Measurements from ENCODE around the gene PIH1D1.
A peak's percentile ranks its signal among the peaks of the same experiment; 100 is the strongest.

PIH1D1 gene

GRCh38 chr19:49430678-49431329 is 20.8 kb downstream of the PIH1D1 start:
- Histone ChIP-seq H3K36me3 (ENCODE audit: control insufficient read depth, low read length) (no peaks in the 10 kb centered on the region), H3K4me1 (ENCODE audit: control insufficient read depth, low read length) (peaks cover 33% of the 10 kb centered on the region), H3K4me2 (ENCODE audit: low read length) (no peak overlapping the region), H3K9me2 (replicated peaks; ENCODE audit: control insufficient read depth, low read length) (no peaks in the 10 kb centered on the region), H4K20me1 (ENCODE audit: control insufficient read depth, insufficient read depth, low read depth, low read length) (no peaks in the 10 kb centered on the region), H3K27me3 (ENCODE audit: control insufficient read depth, low read length) (peaks cover 44% of the 10 kb centered on the region), H3K4me3 (ENCODE audit: low read length) (no peak overlapping the region), H3K27ac (ENCODE audit: low read depth, low read length) (no peak overlapping the region), H3K79me2 (ENCODE audit: control insufficient read depth, low read length) (no peaks in the 10 kb centered on the region), H3F3A (ENCODE audit: control insufficient read depth, insufficient read depth) (0 out of 2 replicates have a peak, but pooled peaks cover 5% of the 10 kb centered on the region), H3K9me3 (ENCODE audit: control insufficient read depth, insufficient read depth, low read length) (no peaks in the 10 kb centered on the region)
- TF ChIP-seq EZH2phosphoT487 (IDR thresholded peaks at IDR 0.05; ENCODE audit: borderline replicate concordance, low read length) = no peak
- peak; percentile 75 for TF ChIP-seq CTCF (IDR thresholded peaks at IDR 0.05; ENCODE audit: low read depth, low read length, poor library complexity, severe bottlenecking)

- Histone ChIP-seq H3K4me1 (ENCODE audit: control insufficient read depth, low read length) (peaks cover 39% of the 10 kb centered on the region), H3K36me3 (ENCODE audit: control insufficient read depth, low read length) (no peaks in the 10 kb centered on the region), H3K27ac (ENCODE audit: low read depth, low read length) (no peak overlapping the region), H3K4me2 (ENCODE audit: low read length) (no peak overlapping the region), H3K9me3 (ENCODE audit: control insufficient read depth, insufficient read depth, low read length) (no peaks in the 10 kb centered on the region), H4K20me1 (ENCODE audit: control insufficient read depth, insufficient read depth, low read depth, low read length) (no peaks in the 10 kb centered on the region), H3F3A (ENCODE audit: control insufficient read depth, insufficient read depth) (0 out of 2 replicates have a peak, but pooled peaks cover 5% of the 10 kb centered on the region), H3K4me3 (ENCODE audit: low read length) (no peak overlapping the region), H3K79me2 (ENCODE audit: control insufficient read depth, low read length) (no peaks in the 10 kb centered on the region), H3K27me3 (ENCODE audit: control insufficient read depth, low read length) (peaks cover 50% of the 10 kb centered on the region), H3K9me2 (replicated peaks; ENCODE audit: control insufficient read depth, low read length) (no peaks in the 10 kb centered on the region)
- TF ChIP-seq EZH2phosphoT487 (IDR thresholded peaks at IDR 0.05; ENCODE audit: borderline replicate concordance, low read length) (no peak), CTCF (IDR thresholded peaks at IDR 0.05; ENCODE audit: low read depth, low read length, poor library complexity, severe bottlenecking) (no peak)
Measured at GRCh38 chr19:49430172-49430677, 21.4 kb downstream of the PIH1D1 start.

- Histone ChIP-seq H3K27me3 (ENCODE audit: control insufficient read depth, low read length) (peaks cover 62% of the 10 kb centered on the region), H3K79me2 (ENCODE audit: control insufficient read depth, low read length) (no peaks in the 10 kb centered on the region), H3K4me1 (ENCODE audit: control insufficient read depth, low read length) (peaks cover 42% of the 10 kb centered on the region), H3K4me2 (ENCODE audit: low read length) (no peak overlapping the region), H3K4me3 (ENCODE audit: low read length) (no peak overlapping the region), H3K9me2 (replicated peaks; ENCODE audit: control insufficient read depth, low read length) (no peaks in the 10 kb centered on the region), H3K9me3 (ENCODE audit: control insufficient read depth, insufficient read depth, low read length) (no peaks in the 10 kb centered on the region), H3K36me3 (ENCODE audit: control insufficient read depth, low read length) (no peaks in the 10 kb centered on the region), H3K27ac (ENCODE audit: low read depth, low read length) (no peak overlapping the region), H3F3A (ENCODE audit: control insufficient read depth, insufficient read depth) (0 out of 2 replicates have a peak, but pooled peaks cover 5% of the 10 kb centered on the region), H4K20me1 (ENCODE audit: control insufficient read depth, insufficient read depth, low read depth, low read length) (no peaks in the 10 kb centered on the region)
- TF ChIP-seq CTCF (IDR thresholded peaks at IDR 0.05; ENCODE audit: low read depth, low read length, poor library complexity, severe bottlenecking) (no peak), EZH2phosphoT487 (IDR thresholded peaks at IDR 0.05; ENCODE audit: borderline replicate concordance, low read length) (no peak)
Measured at GRCh38 chr19:49428547-49429451, 22.8 kb downstream of the PIH1D1 start.
